Activated T-helper 2 cell treated with anti-CD3 and anti-CD28 coated beads, Interferon-gamma antibody, Interleukin-2, Interleukin-4, amounts not matched to agents 10 μg/mL and 5 μg/mL and 100 μg/mL, durations not matched to agents 14 hours and 24 hours and 36 hours (primary cell): ENCODE results near the gene SULF2. TPM values are rescaled to one million over a fixed set of nuclear protein-coding genes. Genes with fewer than 3 reads are reported as not detected.

Experiments used
- DNase-seq: peaks from one replicate; pipeline ENCODE4 v3.0.0; 2021; ENCODE audit warnings: low spot score
- H3K27ac Mint-ChIP-seq: one replicate; pipeline ENCODE4 v1.8.0; 2021; ENCODE audit warnings: mixed read lengths
- H3K27me3 Mint-ChIP-seq: one replicate; pipeline ENCODE4 v1.8.0; 2021; ENCODE audit warnings: low read depth, mixed read lengths
- H3K36me3 Mint-ChIP-seq: one replicate; pipeline ENCODE4 v1.8.0; 2021; ENCODE audit warnings: low read depth, mixed read lengths
- H3K4me1 Mint-ChIP-seq: one replicate; pipeline ENCODE4 v1.8.0; 2021; ENCODE audit warnings: low read depth, mixed read lengths
- H3K4me3 Mint-ChIP-seq: one replicate; pipeline ENCODE4 v1.8.0; 2021; ENCODE audit warnings: low read depth, mild to moderate bottlenecking, moderate library complexity, mixed read lengths
- H3K9me3 Mint-ChIP-seq: one replicate; pipeline ENCODE4 v1.8.0; 2021; ENCODE audit warnings: mixed read lengths
- intact Hi-C: fragments of 100-400 bp; cut with micrococcal nuclease; formaldehyde crosslinking; loops from one replicate; pipeline ENCODE4 v1.15.1; 2023
- total RNA-seq: library from RNA; stranded (reverse); gene quantifications from 2 replicates; pipeline ENCODE4 v1.2.3, GENCODE V29; 2022

SULF2 gene
- total RNA-seq, 1 donor from 2014 or later = 0.48 TPM

DNA sequence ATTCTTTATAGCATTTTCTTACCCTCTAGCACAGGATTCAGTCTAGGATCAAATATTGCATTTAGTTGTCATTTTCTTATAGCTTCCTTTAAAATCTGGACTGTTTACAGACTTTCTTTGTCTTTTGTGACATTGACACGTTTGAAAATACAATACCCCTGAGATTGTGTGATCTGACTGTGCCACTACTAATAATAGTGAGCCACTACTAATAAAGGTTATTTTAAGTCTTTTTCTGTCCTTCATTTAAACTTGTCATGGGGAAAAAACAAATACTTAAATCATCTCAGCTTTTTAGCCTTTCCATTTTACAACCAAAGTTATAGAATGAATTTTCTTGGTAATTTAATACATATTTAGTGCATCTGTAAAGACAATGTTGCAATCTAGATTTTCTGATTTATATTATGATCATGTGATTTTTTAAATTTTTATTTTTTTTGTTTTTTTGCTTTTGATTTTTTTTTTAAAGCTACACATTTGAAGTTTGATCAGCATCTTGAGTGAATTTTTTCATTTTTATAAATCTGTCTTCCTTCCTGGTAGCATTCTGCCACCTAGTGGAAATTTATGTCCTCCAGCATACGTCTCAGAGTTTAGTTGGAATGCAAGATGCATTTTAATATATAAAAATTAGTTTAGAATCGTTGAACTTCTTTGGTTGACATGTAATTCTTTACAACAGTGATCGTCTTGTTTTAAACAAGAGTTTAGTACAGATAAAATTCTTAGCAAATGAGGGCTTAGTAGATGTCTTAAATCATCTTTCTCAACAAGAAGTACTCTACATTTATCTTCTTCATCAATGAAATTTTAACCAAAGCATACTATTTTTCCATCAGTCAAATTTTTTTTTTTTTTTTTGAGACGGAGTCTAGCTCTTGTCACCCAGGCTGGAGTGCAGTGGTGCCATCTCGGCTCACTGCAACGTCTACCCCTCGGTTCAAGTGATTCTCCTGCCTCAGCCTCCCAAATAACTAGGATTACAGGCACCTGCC lies 164.2 kb downstream of the SULF2 start:
- H3K9me3 Mint-ChIP-seq = no peaks in the 10 kb centered on the region
- intact Hi-C loops = loop anchor here (2.0 to 5.0 kb wide), 2 partner anchors 236 to 424 kb away; no protein-coding TSS in a partner anchor
- DNase-seq = no peak
- peak overlapping the region; percentile 48 for H3K27ac Mint-ChIP-seq
- H3K4me1 Mint-ChIP-seq = peaks cover 36% of the 10 kb centered on the region
- H3K4me3 Mint-ChIP-seq = no peak overlapping the region
- H3K27me3 Mint-ChIP-seq = no peaks in the 10 kb centered on the region
- peaks cover 54% of the 10 kb centered on the region for H3K36me3 Mint-ChIP-seq

DNA sequence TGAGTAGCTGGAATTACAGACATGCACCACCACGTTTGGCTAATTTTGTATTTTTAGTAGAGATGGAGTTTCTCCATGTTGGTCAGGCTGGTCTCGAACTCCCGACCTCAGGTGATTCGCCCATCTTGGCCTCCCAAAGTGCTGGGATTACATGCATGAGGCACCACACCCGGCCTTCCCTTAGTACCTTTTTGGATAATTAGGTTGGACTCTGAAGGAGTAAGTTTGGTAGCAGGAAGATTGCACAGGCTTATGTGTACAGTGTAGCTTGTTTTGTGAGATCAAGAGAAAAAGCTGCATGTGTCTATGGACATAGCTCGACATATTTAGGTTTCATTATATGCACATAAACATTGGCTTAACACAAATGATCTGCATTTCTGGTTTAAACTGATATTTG lies 166.8 kb downstream of the SULF2 start:
- Mint-ChIP-seq H3K9me3 (no peaks in the 10 kb centered on the region), H3K27ac (no peak overlapping the region), H3K4me3 (no peak overlapping the region), H3K4me1 (peaks cover 41% of the 10 kb centered on the region), H3K36me3 (peaks cover 42% of the 10 kb centered on the region), H3K27me3 (no peaks in the 10 kb centered on the region)
- DNase-seq = no peak
- intact Hi-C loops = loop anchor here (10.0 kb wide), 1 partner anchor 264 kb away; the partner anchor contains the start of gene ZMYND8

DNA sequence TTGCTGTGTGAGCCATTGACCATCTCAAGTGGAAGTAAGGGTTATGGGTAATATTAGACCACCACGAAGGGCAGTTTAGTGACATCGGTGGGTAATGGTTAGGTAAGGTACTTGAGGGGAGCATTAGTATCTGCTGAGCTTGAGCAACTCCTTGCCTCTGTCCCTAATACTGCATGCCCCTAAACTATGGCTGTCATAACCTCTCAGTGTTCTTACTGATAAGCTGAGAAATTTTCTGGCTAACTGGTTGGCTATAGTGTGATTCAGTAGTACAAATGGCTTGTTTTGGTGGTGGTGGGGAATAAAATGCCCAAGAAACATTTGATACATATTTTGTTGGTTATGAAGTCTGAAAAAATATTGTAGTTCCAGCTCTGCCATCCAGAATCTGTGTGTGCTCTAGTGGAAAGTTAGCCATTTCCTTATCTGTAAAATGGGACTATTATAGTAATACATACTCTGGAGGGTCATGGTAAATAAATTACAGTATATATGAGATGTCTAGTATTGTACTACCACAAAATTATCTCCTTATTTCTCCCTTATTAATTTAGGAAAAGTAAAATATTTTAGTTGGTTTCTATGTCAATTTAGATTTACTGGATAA lies 170.5 kb downstream of the SULF2 start:
- Mint-ChIP-seq H3K27me3 (no peaks in the 10 kb centered on the region), H3K4me1 (peaks cover 54% of the 10 kb centered on the region), H3K36me3 (peaks cover 48% of the 10 kb centered on the region), H3K27ac (peak overlapping the region; percentile 43), H3K4me3 (no peak overlapping the region), H3K9me3 (no peaks in the 10 kb centered on the region)
- intact Hi-C loops = loop anchor here (5.0 to 10.0 kb wide), 2 partner anchors 38 to 260 kb away; partner anchors contain the start of gene ZMYND8
- no peak for DNase-seq

DNA sequence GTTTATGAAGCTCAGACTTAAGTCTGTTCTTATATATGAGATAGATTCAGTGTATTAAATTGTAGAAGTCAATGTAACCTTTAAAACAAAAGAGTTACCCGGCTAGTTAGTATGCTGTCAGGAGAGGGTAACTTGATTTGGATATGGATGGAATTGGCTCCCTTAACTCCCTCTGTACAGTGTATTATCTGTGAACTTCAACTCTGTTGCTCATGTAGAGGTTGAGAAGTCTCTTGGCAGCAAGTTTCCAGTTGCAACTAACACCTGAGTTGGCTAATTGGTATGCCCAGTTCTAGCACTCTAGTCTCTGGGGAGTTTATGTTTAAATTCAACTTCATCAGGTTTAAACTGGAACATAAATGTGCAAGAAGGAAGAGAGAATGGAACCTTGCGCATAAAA lies 172.6 kb downstream of the SULF2 start:
- intact Hi-C loops = loop anchor here (5.0 to 10.0 kb wide), 2 partner anchors 35 to 258 kb away; partner anchors contain the start of gene ZMYND8
- no peak overlapping the region for H3K4me3 Mint-ChIP-seq

DNA sequence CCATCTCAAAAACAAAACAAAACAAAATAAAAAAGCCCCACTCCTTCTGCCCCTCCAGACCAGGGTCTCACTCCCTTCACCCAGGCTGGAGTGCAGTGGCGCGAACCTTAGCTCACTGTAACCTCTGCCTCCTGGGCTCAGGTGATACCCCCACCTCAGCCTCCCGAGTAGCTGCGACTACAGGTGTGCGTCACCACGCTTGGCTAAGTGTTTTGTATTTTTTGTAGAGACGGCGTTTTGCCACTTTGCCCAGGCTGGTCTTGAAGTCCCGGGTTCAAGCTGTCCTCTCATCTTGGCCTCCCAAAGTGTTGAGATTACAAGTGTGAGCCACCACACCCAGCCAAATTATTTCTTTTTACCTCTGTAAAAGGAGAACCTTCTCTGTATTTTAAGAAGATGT lies 173.5 kb downstream of the SULF2 start:
- no peak overlapping the region for H3K4me3 Mint-ChIP-seq
- intact Hi-C loops = loop anchor here (2.0 to 10.0 kb wide), 4 partner anchors 34 to 257 kb away; partner anchors contain the start of gene ZMYND8
- H3K27ac Mint-ChIP-seq = peak overlapping the region; percentile 80
- no peaks in the 10 kb centered on the region for H3K9me3 Mint-ChIP-seq
- no peak for DNase-seq
- H3K27me3 Mint-ChIP-seq = no peaks in the 10 kb centered on the region
- H3K4me1 Mint-ChIP-seq = peaks cover 66% of the 10 kb centered on the region
- peaks cover 52% of the 10 kb centered on the region for H3K36me3 Mint-ChIP-seq

More for the DNA sequence above, 172.6 kb downstream of the SULF2 start:
- Mint-ChIP-seq H3K27me3 (no peaks in the 10 kb centered on the region), H3K4me1 (peaks cover 66% of the 10 kb centered on the region), H3K36me3 (peaks cover 56% of the 10 kb centered on the region), H3K27ac (peak overlapping the region; percentile 80), H3K9me3 (no peaks in the 10 kb centered on the region)
- no peak for DNase-seq

DNA sequence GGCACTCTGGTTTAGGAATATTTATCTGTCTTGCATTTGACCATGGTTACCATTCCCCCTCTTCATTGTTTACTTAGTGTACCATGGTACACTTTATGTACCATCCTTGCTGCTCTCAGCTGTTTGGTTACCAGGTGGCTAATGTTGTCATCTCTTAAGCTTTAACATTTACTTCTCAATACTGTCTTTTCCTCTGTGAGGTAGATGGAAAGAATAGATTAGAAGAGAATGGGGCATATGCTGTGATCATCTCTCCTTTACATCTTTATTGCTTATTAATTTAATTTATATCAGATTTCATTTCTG lies 174.4 kb downstream of the SULF2 start:
- Mint-ChIP-seq H3K27me3 (no peaks in the 10 kb centered on the region), H3K36me3 (peaks cover 54% of the 10 kb centered on the region), H3K4me3 (peak overlapping the region; percentile 76), H3K4me1 (peaks cover 72% of the 10 kb centered on the region), H3K27ac (peak overlapping the region; percentile 99), H3K9me3 (no peaks in the 10 kb centered on the region)
- no peak for DNase-seq
- intact Hi-C loops = loop anchor here (1.0 to 10.0 kb wide), 5 partner anchors 34 to 256 kb away; partner anchors contain the start of gene ZMYND8

DNA sequence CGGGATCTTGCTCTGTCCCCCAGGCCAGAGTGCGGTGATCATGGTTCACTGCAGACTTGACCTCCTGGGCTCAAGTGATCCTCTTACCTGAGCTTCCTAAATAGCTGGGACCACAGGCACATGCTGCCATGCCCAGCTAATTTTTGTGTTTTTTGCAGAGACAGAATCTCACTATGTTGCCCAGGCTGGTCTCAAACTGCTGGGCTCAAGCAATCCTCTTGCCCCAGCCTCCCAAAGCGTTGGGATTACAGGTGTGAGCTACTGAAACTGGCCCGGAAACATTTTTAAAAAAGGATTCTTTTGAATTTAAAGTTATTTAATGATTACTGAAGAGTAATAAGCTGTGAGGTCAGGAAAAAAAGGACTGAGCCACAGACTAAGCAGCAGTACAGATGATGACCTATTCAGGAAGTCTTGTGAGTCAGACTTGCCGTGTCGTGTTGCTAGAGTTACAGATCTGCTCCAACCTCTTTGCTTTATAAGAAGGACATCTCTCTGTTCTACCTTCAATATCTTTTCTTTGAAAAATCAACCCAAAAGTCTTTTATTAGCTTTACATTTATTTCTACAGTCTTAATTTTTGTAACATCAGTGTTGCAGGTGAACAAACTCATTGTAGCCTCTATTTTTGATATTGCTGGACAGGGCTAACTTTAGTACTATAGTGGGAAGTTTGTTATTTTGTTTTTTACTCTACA lies 174.9 kb downstream of the SULF2 start:
- intact Hi-C loops = loop anchor here (1.0 to 10.0 kb wide), 5 partner anchors 33 to 256 kb away; partner anchors contain the start of gene ZMYND8
- H3K27me3 Mint-ChIP-seq = no peaks in the 10 kb centered on the region
- H3K36me3 Mint-ChIP-seq = peaks cover 59% of the 10 kb centered on the region
- H3K4me3 Mint-ChIP-seq = peak overlapping the region; percentile 76
- peak overlapping the region; percentile 99 for H3K27ac Mint-ChIP-seq
- DNase-seq = peak; percentile 64
- H3K9me3 Mint-ChIP-seq = no peaks in the 10 kb centered on the region
- peaks cover 77% of the 10 kb centered on the region for H3K4me1 Mint-ChIP-seq

DNA sequence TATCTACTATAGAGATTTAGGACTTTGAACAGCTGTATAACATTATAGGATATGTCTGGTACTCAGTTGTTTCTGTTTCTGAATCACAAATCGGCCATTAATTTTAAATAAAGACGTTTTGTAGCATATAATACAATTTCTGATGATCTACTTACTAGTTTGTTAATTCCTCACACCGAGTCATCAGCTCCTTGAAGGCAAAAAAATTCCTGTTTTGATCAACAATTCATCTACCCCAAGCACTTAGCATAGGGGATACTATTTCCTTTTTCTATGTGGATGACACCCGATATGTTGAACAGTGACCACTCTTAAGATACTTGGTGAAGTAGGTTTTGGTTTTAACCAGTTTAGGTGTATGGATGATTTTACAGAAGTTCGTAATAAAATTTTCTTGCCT lies 176.3 kb downstream of the SULF2 start:
- Mint-ChIP-seq H3K27ac (peak overlapping the region; percentile 72), H3K9me3 (no peaks in the 10 kb centered on the region), H3K36me3 (peaks cover 60% of the 10 kb centered on the region), H3K27me3 (no peaks in the 10 kb centered on the region), H3K4me3 (no peak overlapping the region), H3K4me1 (peaks cover 73% of the 10 kb centered on the region)
- intact Hi-C loops = no loop called here
- DNase-seq = no peak
